HG03159 (cell line): Measurements from ENCODE around the gene PDE9A.

Source experiments
- ATAC-seq: cut with Tn5 transposase; IDR thresholded peaks from one replicate; pipeline ENCODE4 v1.9.1; 2021; ENCODE audit warnings: mild to moderate bottlenecking, moderate library complexity; ENCODE audit not compliant: unreplicated experiment

PDE9A gene

DNA sequence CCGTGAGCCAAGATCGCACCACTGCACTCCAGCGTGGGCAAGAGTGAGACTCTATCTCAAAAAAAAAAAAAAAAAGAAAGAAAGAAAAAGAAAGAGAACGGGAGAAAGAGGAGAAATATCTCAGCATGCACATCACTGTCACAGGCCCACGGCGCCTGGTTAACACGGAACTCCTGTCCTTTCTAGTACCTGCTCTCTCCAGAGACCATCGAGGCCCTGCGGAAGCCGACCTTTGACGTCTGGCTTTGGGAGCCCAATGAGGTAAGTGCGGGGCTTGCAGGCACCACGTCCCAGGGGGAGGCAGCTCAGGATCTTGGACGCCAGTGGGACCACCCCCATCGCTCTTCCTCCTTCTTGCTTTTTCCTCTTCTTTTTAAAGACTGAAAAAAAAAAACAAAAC is 100.4 kb downstream of the PDE9A start:
- ATAC-seq: no peak

DNA sequence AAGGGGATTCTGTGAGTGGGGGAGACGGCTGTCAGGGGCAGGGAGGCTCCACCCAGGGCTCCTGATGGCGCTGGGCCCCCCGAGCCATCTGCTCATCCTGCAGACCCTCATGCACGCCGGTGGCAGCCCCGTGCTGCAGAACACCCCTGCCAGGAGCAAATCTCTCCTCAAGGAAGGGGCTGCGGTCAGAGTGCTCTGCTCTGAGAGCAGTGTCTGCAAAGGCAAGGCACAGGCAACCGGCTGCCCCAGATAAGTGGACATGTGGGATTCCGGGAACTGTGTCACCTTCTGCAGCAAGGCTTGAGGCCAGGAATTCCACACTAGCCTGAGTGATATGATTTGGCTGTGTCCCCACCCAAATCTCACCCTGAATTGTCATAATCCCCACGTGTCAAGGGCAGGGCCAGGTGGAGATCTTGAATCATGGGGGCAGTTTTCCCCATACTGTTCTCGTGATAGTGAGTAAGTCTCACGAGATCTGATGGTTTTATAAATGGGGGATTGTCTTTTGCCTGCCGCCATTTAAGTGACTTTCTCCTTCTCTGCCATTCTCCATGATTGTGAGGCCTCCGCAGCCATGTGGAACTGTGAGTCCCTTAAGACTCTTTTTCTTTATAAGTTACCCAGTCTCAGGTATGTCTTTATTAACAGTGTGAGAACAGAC is 101.0 kb downstream of the PDE9A start:
- no peak for ATAC-seq

DNA sequence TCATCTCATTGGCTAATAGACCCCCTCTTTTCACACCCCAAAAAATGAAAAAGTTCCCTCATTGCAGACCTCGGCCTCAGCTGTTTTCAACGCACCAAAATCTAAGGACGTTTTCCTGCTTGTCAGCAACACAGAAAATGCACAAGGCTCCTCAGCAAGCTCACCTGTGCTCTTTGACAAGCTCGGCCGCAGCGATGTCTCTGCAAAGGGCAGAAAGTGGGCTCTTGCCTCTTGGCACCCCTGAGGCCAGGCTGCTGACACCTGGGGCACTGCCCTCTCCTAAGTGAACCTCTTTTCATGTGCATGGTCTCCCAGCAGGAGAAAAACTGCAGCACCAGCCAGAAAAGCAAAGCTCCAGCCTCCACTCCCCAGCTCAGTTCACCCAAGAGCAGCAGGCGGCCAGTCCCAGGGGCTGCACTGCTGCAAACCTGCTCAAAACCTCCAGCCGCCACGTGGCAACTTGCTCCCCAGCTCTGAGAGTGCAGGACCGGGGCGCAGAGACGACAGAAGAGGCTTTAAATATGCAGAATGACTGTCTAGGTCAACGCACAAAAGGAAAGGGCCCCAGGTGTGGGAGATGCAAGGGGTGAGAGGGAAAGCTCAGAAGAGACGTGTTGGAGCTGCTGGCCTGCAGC is 101.7 kb downstream of the PDE9A start:
- no peak for ATAC-seq

DNA sequence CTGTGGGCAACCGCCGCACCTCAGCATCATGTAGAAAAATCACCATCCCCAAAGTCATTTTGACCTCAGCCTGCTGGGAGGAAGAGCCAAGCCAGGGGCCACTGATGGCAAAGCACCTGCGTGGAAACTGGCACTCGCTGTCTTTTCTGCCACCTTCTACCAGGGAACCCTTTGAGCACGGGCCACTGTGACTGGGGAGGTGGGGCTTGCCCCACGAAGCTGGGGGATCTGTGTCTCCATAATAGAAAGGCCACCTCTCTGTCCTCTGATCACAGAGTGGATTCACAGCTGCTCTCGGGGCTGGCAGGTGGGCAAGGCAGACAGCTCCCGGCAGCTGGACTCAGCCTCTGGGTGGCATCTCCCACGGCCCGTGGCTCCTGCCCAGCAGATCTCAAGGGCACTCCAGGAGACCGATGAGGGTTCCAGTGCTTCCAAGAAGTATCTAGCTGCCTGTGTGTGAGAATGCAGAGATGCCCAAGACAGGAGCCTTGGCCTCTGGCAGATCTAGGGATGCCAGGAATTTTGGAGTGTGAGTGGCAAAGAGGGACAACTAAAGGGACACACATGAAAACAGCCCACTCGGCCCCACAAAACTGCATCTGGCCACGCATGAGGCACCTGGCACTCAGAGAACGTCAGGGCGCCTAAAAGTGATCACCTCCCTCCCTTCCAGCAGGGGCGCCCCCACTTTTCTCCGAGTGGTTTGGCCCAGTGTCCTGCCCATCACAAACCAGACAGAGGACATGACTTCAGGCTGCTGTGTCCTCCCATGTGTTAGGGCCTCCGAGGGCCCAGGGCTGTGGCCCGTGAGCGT is 102.6 kb downstream of the PDE9A start:
- no peak for ATAC-seq

DNA sequence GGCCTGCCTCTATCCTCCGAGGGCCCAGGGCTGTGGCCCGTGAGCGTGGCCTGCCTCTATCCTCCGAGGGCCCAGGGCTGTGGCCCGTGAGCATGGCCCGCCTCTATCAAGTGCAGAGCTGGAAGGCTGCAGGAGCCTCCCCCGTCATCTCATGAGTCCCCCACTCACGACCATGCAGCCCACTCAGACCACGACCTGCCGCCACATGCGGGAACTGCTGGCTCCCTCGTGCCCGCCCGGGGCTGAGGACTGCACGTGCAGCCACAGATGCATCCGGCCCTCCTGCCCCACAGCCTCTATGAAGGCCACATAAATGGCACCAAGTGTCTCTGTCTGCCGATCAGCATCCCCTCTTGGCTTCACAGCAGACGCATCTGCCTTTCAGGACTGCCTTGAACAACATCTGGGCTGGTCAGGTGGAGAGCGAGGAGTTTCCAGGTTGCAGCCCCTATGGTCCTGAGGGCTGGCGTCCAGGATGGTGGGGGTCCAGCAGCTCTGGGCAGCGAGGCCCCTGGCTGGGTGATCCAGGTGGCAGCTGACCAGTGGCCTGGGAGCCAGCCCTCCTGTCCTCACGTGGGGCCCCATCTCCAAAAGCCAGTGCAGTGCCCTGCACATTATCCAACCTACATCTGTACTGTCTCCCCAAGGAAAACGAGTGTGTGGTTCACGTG is 103.3 kb downstream of the PDE9A start:
- ATAC-seq: no peak

DNA sequence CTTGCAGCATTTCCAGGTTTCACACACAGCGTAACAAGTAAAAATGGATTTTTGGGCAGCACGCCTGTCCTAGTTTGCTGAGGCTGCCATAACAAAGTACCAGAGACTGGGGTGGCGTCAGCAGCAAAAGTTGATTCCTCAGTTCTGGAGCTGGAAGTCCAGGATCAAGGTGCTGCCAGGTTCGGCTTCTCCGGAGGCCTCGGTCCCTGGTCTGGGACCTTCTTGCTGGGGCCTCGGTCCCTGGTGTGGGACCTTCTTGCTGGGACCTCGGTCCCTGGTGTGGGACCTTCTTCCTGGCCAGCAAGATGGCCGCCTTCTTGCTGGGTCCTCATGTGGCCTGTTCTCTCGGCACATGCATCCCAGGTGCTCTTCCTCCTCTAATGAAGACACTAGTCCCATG is 104.0 kb downstream of the PDE9A start:
- no peak for ATAC-seq

DNA sequence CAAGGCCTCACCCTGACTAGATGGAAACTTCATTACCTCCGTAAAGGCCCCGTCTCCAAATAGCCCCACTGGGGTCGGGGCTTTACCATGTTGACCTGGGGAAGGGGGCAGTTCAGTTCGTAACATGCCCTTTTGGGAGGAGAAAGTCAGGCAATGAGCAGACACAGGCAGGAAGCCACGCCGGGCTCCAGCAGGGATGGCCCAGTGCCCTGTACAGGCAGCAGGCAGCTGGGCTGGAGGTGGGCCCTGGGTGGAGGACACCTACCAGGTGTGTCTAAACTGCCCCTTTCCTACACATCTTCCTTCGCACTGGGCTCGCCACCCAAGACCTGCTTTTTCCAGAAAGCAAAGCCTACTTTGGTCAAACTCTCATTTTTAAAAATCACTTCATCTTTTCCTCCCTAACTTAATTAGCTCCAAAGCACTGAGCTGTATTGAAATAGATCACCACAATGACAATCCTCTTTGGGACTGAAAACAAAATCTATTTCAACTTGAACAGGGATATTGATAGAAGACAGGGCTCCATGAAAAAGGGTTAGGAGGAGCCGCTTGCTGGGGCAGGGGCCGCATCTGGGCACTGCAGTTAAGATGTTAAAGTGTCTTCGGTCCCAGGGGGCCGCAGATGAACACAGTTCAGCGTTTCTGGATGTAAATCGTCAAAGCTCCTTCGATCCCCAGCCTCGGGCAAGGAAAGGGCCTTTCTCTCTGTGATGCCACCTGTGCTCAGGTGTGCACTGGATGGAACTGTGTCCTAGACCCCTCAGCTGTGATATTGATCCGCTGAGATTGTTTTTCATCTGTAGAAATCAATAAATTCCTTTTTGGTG is 104.6 kb downstream of the PDE9A start:
- ATAC-seq: no peak

DNA sequence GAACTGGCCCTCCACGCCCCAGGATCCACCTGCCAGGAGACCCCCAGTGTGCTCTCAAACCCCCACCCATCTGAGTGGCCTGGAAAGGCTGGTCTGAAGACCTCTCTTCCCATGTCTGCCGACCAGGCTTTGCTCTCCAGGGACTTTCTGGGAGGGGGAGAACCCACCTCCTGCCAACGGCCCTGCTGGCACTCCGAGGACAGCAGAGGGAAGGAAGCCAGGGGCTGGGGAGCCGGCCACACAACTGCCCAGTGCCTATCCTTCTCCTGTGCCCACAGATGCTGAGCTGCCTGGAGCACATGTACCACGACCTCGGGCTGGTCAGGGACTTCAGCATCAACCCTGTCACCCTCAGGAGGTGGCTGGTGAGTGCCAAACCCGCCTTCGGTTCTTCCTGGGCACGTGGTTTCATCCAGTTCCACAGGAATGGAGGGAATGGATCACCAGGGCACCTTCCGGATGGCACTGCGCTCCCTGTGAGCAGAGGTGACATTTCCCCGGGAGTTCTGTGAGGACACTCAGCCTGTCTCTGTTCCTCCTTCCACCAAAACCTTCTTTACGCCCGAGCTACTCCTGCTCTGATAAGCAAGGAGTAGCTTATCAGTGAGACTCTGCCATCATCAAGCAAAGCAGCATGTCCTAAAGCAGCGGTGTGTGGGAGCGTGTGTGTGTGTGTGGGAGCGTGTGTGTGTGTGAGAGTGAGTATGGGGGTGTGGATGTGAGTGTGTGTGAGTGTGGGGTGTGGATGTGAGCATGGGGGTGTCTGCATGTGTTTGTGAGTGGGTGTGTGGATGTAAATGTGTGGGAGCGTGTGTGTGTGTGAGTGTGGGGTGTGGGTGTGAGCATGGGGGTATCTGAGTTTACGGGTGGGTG is 105.5 kb downstream of the PDE9A start:
- no peak for ATAC-seq

DNA sequence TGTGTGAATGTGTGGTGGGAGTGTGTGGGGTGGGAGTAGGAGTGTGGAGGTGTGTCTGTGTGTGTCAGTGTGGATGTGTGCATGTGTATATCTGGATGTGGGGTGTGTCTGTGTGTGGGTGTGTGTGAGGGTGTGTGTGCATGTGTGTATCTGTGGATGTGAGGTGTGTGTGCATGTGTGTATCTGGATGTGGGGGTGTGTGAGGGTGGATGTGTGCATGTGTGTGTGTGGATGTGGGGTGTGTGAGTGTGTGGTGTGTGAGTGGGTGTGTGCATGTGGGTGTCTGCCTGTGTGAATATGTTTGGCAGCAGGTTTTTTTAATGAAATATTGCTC is 106.1 kb downstream of the PDE9A start:
- no peak for ATAC-seq

DNA sequence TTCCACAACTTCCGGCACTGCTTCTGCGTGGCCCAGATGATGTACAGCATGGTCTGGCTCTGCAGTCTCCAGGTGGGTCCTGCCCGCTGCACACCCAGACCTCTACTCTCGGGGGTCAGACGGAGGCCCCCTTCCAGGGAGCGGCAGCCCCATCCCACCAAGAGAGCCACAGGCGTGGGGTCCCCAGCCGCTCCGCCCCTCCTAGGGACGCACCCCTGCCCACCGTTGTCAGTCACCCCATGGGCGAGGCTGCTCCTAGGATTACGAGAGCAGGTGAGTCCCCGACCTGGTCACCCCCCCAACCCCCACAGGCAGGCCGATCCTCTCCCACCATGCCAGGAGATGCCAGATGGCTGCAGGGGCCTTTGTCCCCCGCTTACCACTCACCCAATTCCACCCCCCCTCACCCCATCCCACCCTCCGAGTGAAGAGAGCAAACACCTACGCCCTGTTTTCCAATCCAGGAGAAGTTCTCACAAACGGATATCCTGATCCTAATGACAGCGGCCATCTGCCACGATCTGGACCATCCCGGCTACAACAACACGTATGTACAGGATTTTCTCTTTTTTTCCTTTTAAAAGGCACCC is 107.0 kb downstream of the PDE9A start:
- no peak for ATAC-seq

DNA sequence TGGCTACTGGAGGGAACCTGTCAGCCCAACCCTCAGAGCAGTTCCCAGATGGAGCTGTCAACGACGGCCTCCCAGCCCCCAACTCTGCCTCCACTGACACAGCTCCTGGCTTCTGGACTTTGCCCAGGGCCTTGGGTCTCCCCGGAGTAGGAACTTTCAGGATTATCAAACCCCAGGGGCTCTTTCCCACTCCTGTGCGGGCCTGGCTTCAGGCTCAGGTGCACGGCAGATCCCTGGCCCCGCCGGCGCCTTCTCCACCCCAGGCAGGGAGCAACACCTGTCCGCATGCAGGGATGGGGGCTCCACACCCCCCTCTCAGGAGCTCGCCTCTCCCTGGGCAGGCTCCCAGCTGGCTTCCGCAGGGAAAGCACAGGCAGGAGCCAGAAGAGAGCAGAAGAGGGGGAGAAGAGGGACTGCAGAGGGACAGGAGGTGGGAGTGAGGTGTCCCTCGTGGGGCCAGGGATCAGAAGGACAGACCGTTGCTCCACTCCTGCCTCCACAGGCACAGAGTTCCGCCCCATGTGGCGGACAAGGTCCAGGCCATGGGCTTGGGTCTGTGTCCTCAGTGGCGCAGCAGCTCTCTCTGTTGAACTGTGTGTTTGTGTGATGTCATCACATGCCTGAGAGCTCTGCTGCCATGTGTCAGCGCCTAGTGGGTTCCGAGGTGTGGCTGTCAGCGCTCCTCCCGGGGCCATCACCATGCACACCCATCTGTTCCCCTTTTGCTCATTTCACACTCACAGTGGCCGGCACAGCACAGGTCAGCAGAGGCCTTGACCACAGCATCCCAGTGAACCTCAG is 107.7 kb downstream of the PDE9A start:
- ATAC-seq: no peak

DNA sequence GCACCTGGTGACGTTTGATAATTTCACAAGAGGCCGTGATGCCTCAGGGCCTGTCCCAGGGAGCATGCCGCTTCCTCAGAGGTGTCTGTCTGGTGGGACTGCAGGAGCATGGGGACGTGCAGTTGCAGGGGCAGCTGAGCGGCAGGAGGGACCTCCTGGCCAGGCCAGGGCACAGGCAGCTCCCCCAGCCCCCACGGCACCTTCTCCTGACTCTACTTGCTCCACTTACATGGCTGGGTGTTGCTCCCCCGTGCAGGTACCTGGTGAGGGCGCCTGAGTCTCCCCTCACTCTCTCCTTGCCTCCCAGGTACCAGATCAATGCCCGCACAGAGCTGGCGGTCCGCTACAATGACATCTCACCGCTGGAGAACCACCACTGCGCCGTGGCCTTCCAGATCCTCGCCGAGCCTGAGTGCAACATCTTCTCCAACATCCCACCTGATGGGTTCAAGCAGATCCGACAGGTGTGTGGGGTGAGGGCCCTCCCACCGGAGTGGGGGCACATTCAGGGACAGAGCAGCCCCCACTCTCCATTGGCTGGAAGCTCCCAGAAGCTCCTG is 108.4 kb downstream of the PDE9A start:
- ATAC-seq: no peak

DNA sequence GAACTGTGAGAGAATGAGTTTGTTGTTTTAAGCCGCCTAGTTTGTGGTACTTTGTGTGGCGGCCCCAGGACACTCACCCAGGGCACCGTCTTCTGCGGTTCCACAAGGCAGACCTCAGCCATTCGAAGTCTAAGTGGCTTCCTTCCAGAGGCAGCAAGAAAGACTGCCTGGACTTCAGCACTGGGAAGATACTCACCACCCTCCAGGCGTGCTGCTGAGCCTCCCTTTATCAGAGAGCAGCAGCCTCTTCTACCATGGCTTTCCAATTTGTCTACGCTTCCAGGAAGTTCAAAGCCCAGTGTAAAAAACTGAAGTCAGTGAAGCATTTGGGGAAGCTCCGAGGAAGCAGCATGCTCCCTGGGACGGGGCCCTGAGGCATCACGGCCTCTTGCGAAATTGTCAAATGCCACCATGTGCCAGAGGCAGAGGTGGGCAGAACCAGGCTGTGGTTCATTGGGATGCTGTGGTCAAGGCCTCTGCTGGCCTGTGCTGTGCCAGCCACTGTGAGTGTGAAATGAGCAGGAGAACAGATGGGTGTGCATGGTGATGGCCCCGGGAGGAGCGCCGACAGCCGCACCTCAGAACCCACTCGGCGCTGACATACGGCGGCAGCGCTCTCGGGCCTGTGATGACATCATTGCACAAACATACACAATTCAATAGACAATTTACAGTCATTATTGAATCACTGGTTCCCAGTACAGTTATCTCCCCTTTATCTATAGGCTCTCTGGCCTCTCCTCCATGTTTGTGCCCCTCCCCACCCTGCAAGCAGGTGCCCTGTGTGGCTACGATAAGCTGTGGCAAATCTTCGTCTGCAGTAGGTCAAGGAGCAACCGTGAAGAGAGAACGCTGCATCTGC is 110.4 kb downstream of the PDE9A start:
- ATAC-seq: no peak

DNA sequence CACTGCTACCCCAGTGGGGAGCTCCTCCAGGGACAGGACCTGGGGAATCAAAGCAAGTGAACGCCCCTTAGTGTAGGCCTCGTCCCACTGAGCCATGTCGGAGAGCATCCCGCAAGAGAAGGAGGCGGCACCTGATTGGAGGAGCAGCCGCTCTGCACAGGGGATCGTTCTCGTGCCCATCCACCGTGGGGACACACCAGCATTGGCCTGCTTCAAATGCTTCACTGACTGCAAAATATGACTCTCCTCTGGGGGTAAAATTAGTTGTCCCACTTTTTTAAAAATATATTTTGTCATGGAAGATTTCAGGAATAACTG is 111.0 kb downstream of the PDE9A start:
- no peak for ATAC-seq

DNA sequence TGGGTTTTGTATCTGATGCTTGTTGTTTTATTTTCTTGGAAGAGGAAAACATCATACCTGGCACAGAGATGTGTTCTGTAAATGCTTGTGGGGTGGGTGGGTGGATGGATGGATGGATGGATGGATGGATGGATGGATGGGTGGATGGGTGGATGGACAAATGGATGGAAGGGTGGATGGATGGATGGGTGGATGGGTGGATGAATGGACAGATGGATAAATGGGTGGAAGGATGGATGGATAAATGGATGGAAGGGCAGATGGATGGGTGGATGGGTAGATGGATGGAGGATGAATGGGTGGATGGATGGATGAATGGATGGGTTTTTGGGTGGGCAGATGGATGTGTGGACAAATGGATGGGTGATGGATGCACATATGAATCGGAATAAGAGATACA is 111.5 kb downstream of the PDE9A start:
- no peak for ATAC-seq

DNA sequence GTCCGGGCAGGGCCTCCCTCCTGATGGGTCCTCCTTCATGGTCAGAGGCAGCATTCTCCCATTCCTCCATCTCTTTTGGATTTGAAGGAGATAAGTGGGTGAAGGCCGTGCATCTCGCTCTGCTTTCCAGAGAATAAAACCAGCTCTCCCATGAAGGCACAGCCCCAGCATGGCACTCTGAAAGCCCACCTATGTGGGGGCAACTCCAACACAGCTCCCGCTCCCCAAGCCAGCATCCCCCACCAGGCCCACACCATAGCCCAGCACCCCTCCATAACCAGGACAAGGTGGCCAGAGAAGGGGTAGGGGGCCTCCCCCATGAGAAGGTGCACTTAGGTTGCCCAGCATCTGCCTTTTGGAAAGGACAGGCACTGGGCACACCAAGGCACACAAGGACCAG is 112.2 kb downstream of the PDE9A start:
- no peak for ATAC-seq

DNA sequence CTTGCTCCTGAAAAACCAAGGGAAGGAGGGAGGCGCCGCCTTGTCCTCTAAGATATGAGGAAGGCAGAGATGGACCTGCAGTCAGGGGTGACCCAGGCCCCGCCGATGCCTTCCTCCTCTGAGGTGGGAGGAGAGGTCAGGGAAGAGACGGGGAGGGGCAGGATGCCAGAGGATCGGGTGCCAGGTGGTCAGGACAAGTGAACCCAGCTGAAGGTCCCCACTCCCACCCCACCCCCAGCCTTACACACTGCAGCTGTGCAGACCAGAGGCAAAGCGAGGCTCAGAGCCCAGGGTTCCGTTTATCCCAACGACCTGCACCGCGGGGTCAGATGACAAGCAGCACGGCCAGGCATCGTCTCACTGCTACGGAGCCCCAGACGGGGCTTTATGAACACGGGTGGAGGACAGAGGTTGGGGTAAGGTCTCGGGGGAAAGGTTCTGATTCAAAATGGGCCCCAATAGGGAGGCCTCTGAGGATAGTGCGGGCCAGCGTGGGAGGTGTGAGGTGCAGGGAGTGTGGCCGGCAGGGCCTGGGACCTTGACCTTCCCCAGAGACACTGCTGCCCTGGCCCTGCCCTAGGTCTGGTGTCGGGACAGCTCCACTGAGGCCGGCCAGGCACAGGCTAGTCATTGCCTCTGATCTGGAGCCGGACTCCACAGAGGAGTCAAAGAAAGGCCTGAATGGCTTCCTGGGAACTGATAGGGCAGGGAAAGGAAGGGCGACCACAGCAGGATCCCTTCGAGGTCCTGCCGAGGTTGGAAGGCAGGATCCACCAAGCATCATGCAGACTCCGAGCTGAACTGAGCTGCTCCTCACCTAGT is 113.5 kb downstream of the PDE9A start:
- no peak for ATAC-seq
